ENCODE data around the gene UBE2QL1.

- no peak for TF ChIP-seq KDM1A (IDR thresholded peaks at IDR 0.05; ENCODE audit: borderline replicate concordance, low read length)
- no peak for TF ChIP-seq POLR2A (IDR thresholded peaks at IDR 0.05; ENCODE audit: control extremely low read depth in 1 of 2, low read depth in 2 of 2, low read length in 2 of 2)
- TF ChIP-seq GABPA (IDR thresholded peaks at IDR 0.05; ENCODE audit: borderline replicate concordance, insufficient read depth, low read length) = no peak
- no peak for TF ChIP-seq CTCF (IDR thresholded peaks at IDR 0.05; ENCODE audit: control extremely low read depth in 1 of 3, insufficient read depth in 1 of 3, low read depth in 1 of 3, low read length in 3 of 3)
- TF ChIP-seq TEAD4 (IDR thresholded peaks at IDR 0.05; ENCODE audit: low read depth, low read length) = no peak
- no peak for TF ChIP-seq SUZ12 (IDR thresholded peaks at IDR 0.05; ENCODE audit: low read length)
- TF ChIP-seq SP2 (IDR thresholded peaks at IDR 0.05; ENCODE audit: low read length) = no peak
- no peak for TF ChIP-seq FOSL1 (IDR thresholded peaks at IDR 0.05; ENCODE audit: insufficient read depth, low read depth, low read length)
- no peak for TF ChIP-seq CBX5 (IDR thresholded peaks at IDR 0.05; ENCODE audit: low read depth, low read length)
These were observed 41.1 kb downstream of the UBE2QL1 start for GRCh38 chr5:6489643-6490185.

Measured in H1 (cell line).